Endometrial microvascular endothelial cells (primary cell): Measurements from ENCODE around the gene COX7B2. TPM values are rescaled to one million over a fixed set of nuclear protein-coding genes. Genes with fewer than 3 reads are reported as not detected.

Source experiments
- in situ Hi-C: cut with HindIII; loops from 2 replicates; pipeline ENCODE4 v1.10.0; 2017; ENCODE audit warnings: low sequenced_read_pairs, low pct_unique_long_range_greater_than_20kb; ENCODE audit errors: inconsistent ontology term
- total RNA-seq: library from RNA; depleted of rRNA; stranded (reverse); fragments of >200 nt; gene quantifications from one replicate; pipeline ENCODE4 v1.2.3, GENCODE V29; 2015; ENCODE audit errors: inconsistent ontology term

The COX7B2 gene, protein sequence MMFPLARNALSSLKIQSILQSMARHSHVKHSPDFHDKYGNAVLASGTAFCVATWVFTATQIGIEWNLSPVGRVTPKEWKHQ
- total RNA-seq, result not detected

DNA sequence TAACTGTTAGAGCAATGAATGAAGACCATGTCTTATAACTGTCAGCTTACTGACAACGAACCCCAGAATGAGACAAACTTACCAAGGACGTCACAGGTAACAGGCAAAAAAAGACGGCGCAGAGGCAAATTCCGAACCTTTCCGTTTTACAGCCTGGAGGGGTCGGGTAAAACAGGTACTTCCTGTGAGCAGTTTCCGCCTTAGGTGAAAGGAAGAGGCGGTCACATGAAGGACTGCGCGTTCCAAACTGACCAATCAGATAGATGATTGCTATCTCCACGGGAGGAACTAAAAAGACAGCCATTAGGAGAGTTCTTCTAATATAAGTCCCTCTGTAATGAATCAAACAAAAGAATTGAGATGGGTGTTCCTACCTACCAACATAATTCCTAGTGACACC, at the start of gene COX7B2:
Gene COX7B2 (minus strand): TSS at position 168 of the 400 bp plus-strand sequence. CDS start 174,053 bp downstream, outside the sequence.
- in situ Hi-C loops, result no loop called here

GRCh38 chr4:46956451-46956850, 47.4 kb upstream of the COX7B2 start:
- in situ Hi-C loops, result no loop called here

- in situ Hi-C loops, result no loop called here
Measured at GRCh38 chr4:46955601-46956000, 46.6 kb upstream of the COX7B2 start.

GRCh38 chr4:46954643-46955042, 45.6 kb upstream of the COX7B2 start:
- in situ Hi-C loops, result no loop called here

DNA sequence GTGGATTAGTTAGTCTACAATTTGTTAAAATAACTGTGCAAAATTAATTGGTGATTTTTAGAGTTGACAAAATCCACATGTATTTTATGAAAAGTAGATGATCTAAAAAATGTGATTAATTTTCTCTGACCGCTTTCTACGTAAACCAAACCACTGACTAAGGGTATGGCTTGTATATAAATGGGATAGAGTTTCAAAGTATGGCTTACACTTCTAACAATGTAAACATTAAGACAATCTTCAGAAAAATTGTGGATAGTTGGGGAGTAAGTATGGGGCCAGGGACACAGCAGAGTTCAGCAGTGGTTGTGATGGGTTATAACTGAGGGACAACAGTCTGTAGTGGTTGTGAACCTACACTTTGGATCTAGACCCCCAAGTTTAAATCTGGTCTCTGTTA, 44.5 kb upstream of the COX7B2 start:
- in situ Hi-C loops, result no loop called here

- in situ Hi-C loops, result no loop called here
Measured at GRCh38 chr4:46952451-46952850, 43.4 kb upstream of the COX7B2 start.

- in situ Hi-C loops, result no loop called here
Measured at GRCh38 chr4:46950826-46951225, 41.8 kb upstream of the COX7B2 start.

GRCh38 chr4:46949822-46950221, 40.8 kb upstream of the COX7B2 start:
- in situ Hi-C loops, result no loop called here

DNA sequence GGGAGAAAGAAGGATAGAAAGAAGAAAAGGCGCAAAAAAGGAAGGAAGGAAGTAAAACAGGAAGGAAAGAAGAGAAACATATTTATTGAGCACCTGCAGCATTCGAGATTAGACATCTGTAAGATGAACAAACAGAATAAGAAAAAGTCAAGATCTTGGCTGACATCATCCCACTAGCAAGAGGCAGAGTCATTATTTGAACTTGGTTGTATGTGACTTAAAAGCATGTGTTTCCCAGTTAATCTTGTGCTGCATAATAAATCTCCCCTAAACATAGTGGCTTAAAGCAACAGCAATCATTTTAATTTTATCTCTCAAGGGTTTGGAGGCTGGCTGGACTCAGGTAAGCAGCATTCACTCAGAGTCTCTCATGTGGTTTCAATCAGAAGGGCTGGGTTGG, 38.5 kb upstream of the COX7B2 start:
- in situ Hi-C loops, result no loop called here

DNA sequence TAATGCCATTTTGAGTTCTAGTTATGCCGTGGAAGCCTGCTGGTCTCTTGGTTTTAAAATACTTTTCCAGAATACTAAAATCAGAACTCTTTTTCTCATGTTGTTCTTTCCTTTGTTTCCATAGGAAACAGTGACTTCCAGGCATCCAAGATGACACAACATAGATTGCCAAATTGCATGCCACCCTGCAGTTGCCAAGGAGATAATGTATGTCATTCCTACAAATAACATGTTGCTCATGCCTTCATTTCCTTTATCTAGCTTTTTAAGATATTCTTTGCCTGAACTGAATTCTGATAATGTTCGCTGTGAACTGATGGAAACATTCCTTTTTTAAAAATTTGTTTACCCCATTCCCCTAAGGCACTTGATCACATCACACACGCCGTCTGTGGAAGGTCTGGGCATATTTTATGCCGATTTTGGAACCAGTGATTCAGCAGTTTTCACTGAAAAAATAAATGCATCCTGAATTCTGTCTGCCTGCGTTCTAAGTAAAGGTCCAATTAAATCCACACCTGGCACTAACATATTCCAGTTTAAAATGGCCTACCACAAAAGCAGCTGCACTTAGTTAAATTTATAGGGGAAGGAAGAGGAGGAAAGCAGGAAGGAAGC, 38.0 kb upstream of the COX7B2 start:
- in situ Hi-C loops, result no loop called here

GRCh38 chr4:46945062-46945461, 36.0 kb upstream of the COX7B2 start:
- in situ Hi-C loops, result no loop called here

- in situ Hi-C loops, result no loop called here
Measured at GRCh38 chr4:46944345-46944744, 35.3 kb upstream of the COX7B2 start.

GRCh38 chr4:46937493-46937892, 28.4 kb upstream of the COX7B2 start:
- in situ Hi-C loops, result no loop called here

- in situ Hi-C loops, result no loop called here
Measured at GRCh38 chr4:46934726-46935125, 25.7 kb upstream of the COX7B2 start.

- in situ Hi-C loops, result no loop called here
Measured at GRCh38 chr4:46933686-46934085, 24.6 kb upstream of the COX7B2 start.

DNA sequence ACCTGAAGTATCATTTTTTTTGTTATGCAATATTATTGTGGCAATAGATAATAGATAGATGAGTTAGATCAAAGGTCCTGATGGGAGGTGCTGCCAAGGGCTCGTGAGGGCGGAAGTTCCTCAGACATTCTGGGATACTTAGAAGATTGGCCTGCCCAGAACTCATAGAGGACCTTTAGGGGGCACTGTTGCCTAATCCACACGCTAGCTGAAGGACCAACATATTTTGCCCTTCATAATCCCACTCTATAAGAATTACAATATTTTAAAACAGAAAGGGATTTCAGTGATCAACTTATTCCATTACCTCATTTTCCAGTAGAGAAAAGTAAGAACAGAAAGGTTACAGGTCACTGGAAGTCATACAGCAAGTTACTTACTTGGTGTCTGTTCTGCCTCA, 22.9 kb upstream of the COX7B2 start:
- in situ Hi-C loops, result no loop called here

GRCh38 chr4:46930891-46931290, 21.8 kb upstream of the COX7B2 start:
- in situ Hi-C loops, result no loop called here

GRCh38 chr4:46927201-46927600, 18.2 kb upstream of the COX7B2 start:
- in situ Hi-C loops, result no loop called here

DNA sequence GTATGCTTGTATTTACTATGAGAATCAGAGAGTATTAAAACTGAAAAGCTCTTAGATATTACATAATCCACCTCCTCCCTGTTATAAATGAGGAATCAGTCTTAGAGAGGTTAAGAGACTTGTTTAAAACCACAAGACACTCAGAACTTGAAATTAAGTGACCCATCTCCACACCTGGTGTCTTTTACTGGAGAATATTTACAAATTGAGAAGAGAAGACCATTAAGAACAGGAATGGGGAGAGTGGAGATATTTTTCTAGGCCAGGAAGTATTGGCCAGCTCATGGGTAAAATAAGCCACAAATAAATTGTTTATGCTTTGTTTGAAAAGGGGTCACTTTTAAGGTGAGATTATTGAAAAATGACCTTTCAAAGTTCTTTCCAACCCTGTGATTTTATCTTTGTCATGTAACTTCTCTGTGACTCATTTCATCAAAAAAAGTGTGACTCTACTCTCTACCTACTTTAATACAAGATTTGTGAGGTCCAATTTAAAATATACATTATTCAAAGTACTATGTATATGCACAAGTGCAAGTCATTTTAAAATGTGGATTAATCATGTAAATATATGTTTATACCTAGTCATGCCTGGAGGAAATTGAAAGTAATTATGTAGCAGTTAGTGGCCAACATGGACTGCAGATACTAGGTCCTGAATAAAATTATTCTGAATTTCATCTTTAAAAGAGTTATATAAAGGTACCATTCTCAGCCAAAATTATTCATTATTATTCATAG, 15.9 kb upstream of the COX7B2 start:
- in situ Hi-C loops, result no loop called here

- in situ Hi-C loops, result no loop called here
Measured at GRCh38 chr4:46922205-46922604, 13.2 kb upstream of the COX7B2 start.
